Measurements from ENCODE around the gene SLC22A23.

The SLC22A23 gene

DNA sequence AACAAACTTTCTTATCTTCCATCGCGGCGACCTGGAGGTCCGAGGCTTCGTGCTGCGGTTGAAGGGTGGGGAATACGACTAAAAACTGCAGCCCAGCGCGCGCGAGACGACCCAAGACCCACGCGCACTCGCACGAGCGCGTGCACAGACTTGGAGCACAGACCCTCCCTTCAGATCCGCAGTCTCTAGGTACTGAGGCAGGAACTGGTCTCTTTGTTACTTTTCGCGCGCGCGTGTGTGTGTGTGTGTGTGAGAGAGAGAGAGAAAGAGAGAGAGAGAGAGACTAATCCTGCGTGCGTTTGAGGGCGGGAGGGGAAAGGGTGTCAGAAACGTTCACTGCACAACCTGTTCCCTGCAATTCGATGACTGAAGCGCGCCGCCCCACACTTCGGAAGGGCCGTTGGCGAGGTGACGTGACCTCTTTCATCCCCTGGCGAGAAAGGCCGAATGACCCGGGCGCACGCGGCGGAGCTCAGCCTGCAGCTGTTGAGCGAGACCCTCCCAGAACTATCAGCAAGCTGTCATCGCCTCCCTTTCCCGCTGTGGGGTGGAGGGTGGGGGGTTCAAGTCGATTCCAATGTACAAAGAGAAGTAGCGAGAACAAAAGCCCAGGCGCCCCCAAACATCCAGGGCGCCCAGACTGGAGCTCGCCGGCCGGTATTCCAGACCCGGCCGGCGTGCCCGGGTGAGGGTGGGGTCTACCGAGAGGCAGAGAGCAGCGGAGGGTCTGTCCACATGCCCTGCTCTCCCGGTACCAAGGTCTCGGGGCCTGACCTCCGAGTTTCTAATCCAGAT lies 227.9 kb downstream of the SLC22A23 start:
- H3K4me3 ChIP-seq (ENCODE audit: low read depth, low read length): no peak overlapping the region

DNA sequence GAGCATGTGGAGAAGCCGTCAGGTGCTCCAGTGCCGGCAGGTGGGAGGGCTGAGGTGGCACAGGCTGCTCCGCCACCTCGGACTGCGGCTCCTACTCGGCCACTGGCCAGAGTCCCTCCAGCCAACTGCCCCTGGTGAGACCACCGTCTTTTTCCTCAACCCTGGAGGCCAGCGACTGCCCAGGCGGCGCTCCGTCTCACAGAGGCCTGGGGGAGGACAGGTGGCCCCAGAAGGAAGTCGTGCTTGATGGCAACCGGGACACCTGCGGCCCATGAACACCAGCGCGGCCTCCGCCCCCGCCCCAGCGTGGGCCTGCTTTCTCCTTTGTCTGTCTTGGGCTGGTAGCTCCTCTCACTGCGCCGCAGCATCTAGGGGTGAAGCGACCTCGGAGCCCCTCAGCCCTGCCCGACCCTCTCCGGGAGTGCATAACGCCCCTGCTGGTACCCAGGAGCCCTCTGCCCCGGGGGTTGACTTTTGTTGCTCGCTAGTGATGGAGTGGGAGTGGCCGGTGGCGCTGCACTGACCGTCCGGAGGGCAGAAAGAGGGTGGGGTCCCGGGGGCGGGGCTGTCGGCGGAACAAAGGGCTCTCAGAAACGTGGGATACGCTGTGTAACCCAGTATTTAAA lies 228.7 kb downstream of the SLC22A23 start:
- DNase-seq (ENCODE audit: low read depth): no peak
- TF ChIP-seq, protein P1, sequence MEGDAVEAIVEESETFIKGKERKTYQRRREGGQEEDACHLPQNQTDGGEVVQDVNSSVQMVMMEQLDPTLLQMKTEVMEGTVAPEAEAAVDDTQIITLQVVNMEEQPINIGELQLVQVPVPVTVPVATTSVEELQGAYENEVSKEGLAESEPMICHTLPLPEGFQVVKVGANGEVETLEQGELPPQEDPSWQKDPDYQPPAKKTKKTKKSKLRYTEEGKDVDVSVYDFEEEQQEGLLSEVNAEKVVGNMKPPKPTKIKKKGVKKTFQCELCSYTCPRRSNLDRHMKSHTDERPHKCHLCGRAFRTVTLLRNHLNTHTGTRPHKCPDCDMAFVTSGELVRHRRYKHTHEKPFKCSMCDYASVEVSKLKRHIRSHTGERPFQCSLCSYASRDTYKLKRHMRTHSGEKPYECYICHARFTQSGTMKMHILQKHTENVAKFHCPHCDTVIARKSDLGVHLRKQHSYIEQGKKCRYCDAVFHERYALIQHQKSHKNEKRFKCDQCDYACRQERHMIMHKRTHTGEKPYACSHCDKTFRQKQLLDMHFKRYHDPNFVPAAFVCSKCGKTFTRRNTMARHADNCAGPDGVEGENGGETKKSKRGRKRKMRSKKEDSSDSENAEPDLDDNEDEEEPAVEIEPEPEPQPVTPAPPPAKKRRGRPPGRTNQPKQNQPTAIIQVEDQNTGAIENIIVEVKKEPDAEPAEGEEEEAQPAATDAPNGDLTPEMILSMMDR (IDR thresholded peaks at IDR 0.05; ENCODE audit: control insufficient read depth, extremely low read depth, insufficient read depth): no peak
- H3K4me3 ChIP-seq (ENCODE audit: low read depth, low read length): no peak overlapping the region

More for the DNA sequence above, 227.9 kb downstream of the SLC22A23 start:
- no peak for DNase-seq (ENCODE audit: low read depth)
- TF ChIP-seq, protein P1 (IDR thresholded peaks at IDR 0.05; ENCODE audit: control insufficient read depth, extremely low read depth, insufficient read depth): no peak

DNA sequence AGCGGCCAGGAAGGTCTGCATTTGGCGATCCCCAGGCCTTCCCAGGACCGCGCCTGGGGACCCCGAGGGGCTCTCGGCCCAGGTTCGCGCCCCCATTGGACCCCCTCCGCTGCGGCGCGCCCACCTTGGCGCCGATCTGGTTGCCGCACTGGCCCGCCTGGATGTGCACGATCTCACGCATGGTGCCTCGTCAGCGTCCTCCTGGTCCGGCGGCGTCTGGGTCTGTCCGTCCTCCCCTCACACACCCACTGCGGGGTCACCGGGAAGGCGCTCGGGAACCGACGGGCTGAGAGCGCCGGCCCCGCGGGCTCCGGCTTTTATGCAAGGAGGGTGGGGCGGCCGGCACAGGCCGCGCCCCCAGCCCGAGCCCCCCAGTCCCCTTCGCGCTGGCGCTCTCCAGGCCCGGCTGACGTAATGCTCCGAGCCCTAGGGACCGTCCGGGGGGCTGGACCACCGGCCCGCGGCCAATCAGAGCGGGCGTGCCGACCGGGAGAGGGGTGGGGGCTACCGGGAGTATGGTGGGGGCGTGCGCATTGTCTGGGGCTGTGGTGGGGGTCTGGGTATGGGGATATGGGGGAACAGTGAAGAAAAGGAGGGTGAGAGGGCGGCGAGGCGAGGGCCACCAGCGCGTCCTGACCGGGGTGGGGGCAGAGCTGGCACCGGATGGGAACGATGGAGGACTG lies 229.3 kb downstream of the SLC22A23 start, which contains the start of gene TUBB2B:
TSS of gene TUBB2B (minus strand) at position 291 of the 683 bp plus-strand sequence. CDS start at position 181, 110 bp downstream.
- DNase-seq (ENCODE audit: low read depth): no peak
- H3K4me3 ChIP-seq (ENCODE audit: low read depth, low read length): peak within 1 kb of the TSS; percentile 35
- TF ChIP-seq, protein P1 (IDR thresholded peaks at IDR 0.05; ENCODE audit: control insufficient read depth, extremely low read depth, insufficient read depth): no peak

DNA sequence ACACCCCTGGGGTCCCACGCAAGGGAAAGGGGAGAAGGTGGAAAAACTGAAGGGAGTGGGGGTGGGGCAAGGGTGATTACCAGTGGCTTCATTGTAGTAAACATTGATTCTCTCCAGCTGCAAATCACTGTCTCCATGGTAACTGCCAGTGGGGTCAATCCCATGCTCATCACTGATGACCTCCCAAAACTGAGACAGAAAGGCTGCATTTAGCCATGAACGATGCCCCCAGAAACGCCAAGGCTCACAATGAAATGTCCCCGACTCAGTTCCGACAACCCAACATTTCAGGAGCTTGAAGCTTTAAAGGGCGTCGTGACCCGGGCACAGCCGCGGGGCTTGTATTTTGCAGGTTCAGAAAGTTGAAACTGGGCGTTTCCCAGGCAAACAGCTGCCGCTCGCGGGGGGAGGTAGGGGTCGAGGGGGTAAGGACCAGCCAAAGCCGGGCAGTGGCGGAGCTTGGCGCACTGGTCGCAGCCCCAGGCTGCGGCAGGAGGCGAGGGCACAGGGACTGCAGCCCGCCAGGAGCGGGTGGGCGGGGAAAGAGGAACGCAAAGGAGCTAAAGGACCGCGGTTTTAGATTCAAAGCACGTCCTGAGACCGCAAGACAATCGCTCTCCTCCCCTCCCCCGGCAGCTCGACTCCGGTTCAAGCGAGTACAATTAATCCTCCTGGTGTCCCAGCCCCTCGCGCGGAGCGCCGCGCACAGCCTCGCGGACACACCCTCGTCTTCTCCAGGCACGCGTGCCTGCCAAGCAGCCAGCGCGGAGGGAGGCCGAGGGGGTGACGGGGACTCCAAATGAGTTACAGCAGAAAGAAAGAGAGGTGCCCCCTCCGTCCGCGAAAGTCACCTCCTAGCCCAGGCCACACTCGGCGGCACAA lies 230.1 kb downstream of the SLC22A23 start:
- DNase-seq (ENCODE audit: low read depth): no peak
- H3K4me3 ChIP-seq (ENCODE audit: low read depth, low read length): peak overlapping the region; percentile 35
- TF ChIP-seq, protein P1 (IDR thresholded peaks at IDR 0.05; ENCODE audit: control insufficient read depth, extremely low read depth, insufficient read depth): no peak

DNA sequence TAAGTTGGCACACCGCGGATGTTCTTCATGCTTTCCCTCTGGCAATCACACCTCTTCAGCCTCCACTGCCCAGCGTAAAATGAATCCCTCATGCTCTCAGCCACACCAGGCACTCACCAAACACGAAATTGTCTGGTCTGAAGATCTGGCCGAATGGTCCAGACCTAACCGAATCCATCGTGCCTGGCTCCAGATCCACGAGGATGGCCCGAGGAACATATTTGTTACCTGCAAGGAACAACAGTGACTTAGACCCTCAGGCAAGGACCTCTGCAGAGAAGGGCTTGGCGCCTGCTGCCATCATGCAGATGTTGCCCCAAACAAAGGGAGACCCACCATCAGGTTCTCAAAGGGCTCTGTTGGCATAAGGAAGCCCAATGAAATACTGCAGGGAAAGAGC lies 230.8 kb downstream of the SLC22A23 start:
- TF ChIP-seq, protein P1 (IDR thresholded peaks at IDR 0.05; ENCODE audit: control insufficient read depth, extremely low read depth, insufficient read depth): no peak
- H3K4me3 ChIP-seq (ENCODE audit: low read depth, low read length): no peak overlapping the region
- DNase-seq (ENCODE audit: low read depth): peak; percentile 22

DNA sequence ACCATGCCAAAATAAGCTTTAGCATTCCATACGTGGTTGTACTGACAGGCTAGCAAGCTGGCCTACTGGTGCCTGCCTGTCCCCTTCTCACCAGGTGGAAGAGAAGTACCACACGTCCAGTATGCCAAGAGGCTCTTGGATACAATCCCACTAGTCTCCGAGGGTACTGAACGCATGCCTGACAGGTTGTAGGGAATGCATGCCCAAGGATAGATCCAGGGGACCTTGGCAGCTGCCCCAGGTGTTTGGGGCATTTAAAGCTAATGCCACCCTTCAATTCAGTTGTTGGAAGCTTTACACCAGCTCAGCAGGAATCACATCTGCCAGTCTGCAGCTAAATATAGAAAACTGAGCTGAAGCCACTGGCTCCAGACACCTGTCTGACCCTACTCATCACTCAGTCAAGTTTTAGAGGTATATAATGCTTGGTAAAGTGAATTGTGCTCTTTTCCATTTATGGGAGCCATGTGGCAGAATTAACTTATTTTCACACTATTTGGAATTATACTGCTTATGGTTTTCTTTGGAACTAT lies 234.3 kb downstream of the SLC22A23 start:
- no peak for DNase-seq (ENCODE audit: low read depth)
- TF ChIP-seq, protein P1 (IDR thresholded peaks at IDR 0.05; ENCODE audit: control insufficient read depth, extremely low read depth, insufficient read depth): no peak

More for the DNA sequence above, 234.3 kb downstream of the SLC22A23 start:
- no peak overlapping the region for H3K4me3 ChIP-seq (ENCODE audit: low read depth, low read length)
